SK-N-SH (cell line): ENCODE data around the gene RASGRF2.

ENCODE experiments used
- CTCF ChIP-seq: fragments of 200-600 bp; sonication (generic); IDR thresholded peaks from 2 replicates; pipeline ENCODE4 v1.6.1; 2017; ENCODE audit warnings: antibody characterized with exemption, mild to moderate bottlenecking, moderate library complexity
- MXI1 ChIP-seq: IDR thresholded peaks from 2 replicates; pipeline ENCODE4 v1.6.1; 2012; ENCODE audit warnings: mild to moderate bottlenecking, low read depth, low read length, improper control_type of control experiment
- RAD21 ChIP-seq: IDR thresholded peaks from 2 replicates; pipeline ENCODE4 v1.6.1; 2012; ENCODE audit warnings: mild to moderate bottlenecking, low read length
- TF ChIP-seq, protein P1 (sequence below): IDR thresholded peaks from 2 replicates; pipeline ENCODE4 v1.4.0; 2012; ENCODE audit warnings: low read depth

- no peak for TF ChIP-seq CTCF
- TF ChIP-seq, protein P1, sequence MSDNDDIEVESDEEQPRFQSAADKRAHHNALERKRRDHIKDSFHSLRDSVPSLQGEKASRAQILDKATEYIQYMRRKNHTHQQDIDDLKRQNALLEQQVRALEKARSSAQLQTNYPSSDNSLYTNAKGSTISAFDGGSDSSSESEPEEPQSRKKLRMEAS = no peak
- no peak for TF ChIP-seq MXI1
- TF ChIP-seq RAD21 = no peak
These were observed 63.3 kb downstream of the RASGRF2 start for GRCh38 chr5:81023261-81023970.
